Fibroblast of lung (primary cell): ENCODE measurements around the gene TXNL4B.

Source experiments
- EZH2 ChIP-seq: IDR thresholded peaks from 2 replicates; pipeline ENCODE4 v1.5.1; 2012; ENCODE audit warnings: low read length, control low read depth, mild to moderate bottlenecking; ENCODE audit errors: missing control alignments
- TF ChIP-seq, protein P1 (sequence below), 2 donors: IDR thresholded peaks in 1 of 2; conservative IDR thresholded peaks in 1 of 2; 1 replicate in 1 of 2; 2 replicates in 1 of 2; pipeline ENCODE4 v1.5.1; 2011 to 2012; ENCODE audit warnings: low read length in 2 of 2, control low read depth in 1 of 2, inconsistent platforms in 1 of 2, low read depth in 1 of 2, mild to moderate bottlenecking in 1 of 2

DNA sequence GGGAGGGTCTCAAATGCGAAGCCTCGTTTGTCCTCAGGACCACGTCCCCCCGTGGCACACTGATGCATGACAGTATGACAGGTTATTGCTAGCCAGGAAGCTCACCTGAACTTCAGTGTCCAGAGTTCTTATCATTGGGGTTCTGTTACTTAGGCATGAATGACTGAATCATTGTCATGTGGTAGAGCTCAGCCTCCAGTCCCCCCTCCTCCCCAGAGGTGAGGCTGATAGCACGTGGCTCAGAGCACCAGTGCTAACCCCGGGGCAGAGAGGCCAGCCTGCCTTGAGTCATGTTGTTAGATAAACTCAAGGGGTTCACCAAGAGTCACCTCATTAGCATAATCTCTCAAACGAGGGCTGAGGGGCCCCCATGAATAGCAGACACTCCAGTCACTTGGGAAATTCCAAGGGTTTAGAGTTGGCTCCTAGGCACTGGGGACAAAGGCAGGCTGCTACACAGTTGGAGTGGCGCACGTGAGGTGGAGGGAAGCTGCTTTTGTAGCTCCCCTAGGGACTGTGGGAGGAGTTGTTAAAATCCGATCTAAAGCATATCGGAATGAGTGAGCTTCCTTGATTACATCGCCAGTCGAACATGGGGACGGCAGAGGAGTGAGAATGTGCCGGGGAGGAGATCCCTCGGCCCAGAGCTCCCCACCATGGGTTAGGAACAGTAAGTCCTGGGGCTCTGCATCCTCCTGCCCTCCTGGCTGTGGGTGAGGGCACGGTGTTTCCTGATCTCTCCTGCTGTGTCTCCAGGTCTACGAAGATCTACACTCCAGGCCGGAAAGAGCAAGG lies 18.4 kb upstream of the TXNL4B start:
- TF ChIP-seq EZH2 = no peak
- TF ChIP-seq, protein P1, sequence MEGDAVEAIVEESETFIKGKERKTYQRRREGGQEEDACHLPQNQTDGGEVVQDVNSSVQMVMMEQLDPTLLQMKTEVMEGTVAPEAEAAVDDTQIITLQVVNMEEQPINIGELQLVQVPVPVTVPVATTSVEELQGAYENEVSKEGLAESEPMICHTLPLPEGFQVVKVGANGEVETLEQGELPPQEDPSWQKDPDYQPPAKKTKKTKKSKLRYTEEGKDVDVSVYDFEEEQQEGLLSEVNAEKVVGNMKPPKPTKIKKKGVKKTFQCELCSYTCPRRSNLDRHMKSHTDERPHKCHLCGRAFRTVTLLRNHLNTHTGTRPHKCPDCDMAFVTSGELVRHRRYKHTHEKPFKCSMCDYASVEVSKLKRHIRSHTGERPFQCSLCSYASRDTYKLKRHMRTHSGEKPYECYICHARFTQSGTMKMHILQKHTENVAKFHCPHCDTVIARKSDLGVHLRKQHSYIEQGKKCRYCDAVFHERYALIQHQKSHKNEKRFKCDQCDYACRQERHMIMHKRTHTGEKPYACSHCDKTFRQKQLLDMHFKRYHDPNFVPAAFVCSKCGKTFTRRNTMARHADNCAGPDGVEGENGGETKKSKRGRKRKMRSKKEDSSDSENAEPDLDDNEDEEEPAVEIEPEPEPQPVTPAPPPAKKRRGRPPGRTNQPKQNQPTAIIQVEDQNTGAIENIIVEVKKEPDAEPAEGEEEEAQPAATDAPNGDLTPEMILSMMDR (conservative IDR thresholded peaks at IDR 0.05 in 1 of 2, IDR thresholded peaks at IDR 0.05 in 1 of 2; ENCODE audit: low read depth in 1 of 2, low read length in 2 of 2) = no peak
